Measurements from ENCODE around the gene TH.

The TH gene

DNA sequence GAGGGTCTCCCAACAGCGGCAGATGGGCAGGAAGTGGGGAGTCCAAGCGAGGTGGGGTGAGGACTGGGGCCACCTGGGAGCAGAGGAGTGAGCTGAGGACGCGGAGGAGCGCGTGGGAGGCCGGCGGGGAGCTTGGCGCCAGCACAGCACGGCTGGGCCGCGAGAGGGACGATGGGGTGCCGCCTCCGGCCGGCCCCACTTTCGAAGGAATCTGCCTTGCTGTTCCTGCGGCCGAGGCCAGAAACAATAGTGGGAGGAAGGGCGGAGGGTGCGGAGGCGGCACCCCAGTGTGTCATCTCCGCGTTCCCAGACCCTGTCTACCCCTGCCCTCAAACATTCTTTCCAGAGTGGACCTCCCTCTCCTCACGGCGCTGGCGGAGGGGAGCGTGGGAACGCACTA lies 16.1 kb downstream of the TH start:
- no peak overlapping the region for H3K4me3 ChIP-seq (ENCODE audit: low read depth, low read length)
- in situ Hi-C loops (cut with HindIII; ENCODE audit: low sequenced_read_pairs) = no loop called here
- DNase-seq (ENCODE audit: low read depth) = no peak
- TF ChIP-seq, protein P1, sequence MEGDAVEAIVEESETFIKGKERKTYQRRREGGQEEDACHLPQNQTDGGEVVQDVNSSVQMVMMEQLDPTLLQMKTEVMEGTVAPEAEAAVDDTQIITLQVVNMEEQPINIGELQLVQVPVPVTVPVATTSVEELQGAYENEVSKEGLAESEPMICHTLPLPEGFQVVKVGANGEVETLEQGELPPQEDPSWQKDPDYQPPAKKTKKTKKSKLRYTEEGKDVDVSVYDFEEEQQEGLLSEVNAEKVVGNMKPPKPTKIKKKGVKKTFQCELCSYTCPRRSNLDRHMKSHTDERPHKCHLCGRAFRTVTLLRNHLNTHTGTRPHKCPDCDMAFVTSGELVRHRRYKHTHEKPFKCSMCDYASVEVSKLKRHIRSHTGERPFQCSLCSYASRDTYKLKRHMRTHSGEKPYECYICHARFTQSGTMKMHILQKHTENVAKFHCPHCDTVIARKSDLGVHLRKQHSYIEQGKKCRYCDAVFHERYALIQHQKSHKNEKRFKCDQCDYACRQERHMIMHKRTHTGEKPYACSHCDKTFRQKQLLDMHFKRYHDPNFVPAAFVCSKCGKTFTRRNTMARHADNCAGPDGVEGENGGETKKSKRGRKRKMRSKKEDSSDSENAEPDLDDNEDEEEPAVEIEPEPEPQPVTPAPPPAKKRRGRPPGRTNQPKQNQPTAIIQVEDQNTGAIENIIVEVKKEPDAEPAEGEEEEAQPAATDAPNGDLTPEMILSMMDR (IDR thresholded peaks at IDR 0.05; ENCODE audit: low read depth, low read length, missing control alignments) = no peak

DNA sequence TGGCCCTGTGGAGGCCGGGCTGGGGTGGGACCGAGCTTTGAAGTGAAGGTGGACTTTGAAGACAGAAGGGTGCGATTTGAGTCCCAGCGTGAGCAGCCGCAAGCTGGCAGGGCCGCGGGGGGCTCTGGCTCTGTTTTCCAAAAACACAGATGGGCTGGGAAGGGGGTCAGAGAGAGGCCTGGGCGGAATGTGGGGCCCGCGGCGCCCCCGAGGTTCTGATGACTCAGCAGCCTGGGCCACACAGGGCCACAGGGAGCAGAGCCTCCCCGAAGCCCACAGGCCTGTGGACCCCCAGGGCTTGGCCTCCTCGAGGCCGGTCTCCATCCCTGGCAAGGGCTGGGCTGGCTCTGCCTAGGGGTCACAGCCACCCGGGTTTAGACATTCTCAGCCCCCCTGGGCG lies 16.7 kb downstream of the TH start:
- TF ChIP-seq, protein P1 (IDR thresholded peaks at IDR 0.05; ENCODE audit: low read depth, low read length, missing control alignments) = no peak
- no peak overlapping the region for H3K4me3 ChIP-seq (ENCODE audit: low read depth, low read length)
- in situ Hi-C loops (cut with HindIII; ENCODE audit: low sequenced_read_pairs) = loop anchor here (5.0 kb wide), 1 partner anchor 78 kb away; no protein-coding TSS in a partner anchor
- DNase-seq (ENCODE audit: low read depth) = no peak

DNA sequence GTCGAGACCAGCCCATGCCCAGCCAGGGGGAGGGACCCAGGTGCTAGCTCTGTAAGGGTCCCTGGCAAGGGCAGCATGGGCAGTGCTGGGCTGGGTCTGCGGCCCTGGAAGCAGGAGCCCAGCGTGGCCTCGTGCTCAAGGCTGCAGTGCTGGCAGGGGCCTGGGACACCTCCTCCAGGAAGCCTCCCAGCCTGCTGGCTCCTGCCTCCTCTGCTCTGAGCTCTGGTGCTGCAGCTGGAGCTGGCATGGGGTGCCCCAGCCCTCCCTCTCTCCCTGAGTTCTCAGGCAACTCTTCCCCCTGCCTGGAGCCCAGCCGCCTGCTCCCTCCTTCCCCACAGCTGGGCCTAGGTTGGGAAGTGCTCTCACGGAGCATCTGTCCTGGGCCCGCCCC lies 17.4 kb downstream of the TH start:
- no peak overlapping the region for H3K4me3 ChIP-seq (ENCODE audit: low read depth, low read length)
- in situ Hi-C loops (cut with HindIII; ENCODE audit: low sequenced_read_pairs) = loop anchor here (5.0 kb wide), 1 partner anchor 77 kb away; no protein-coding TSS in a partner anchor
- DNase-seq (ENCODE audit: low read depth) = no peak
- TF ChIP-seq, protein P1 (IDR thresholded peaks at IDR 0.05; ENCODE audit: low read depth, low read length, missing control alignments) = no peak

DNA sequence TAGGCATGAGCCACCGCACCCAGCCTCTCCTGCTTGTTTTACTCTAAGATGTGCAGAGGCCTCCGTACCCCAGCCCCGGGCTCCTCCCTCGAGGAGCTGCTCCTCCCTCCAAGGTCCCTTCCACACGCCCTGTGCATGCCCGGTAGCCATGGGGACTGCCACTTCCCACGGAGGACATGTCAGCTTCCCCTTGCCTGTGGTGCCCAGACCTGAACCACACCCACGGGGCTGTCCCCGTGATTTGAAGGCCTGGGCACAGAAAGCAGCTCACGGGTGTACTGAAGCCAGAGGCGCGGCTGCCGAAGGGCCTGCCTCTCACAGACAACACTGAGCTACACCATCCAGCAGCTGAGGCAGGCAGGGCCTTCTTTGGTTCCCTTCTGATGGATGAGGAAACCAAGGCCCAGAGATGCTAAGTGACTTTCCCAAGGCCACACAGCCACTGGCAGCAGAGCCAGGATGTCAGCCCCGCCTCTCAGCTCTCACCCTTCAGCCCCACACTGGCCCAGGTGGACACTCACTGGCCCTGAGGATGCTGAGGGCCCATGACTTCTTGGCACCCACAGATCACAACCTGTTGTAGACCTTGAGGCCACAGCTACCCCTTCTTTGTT lies 17.9 kb downstream of the TH start:
- in situ Hi-C loops (cut with HindIII; ENCODE audit: low sequenced_read_pairs) = loop anchor here (5.0 kb wide), 1 partner anchor 76 kb away; no protein-coding TSS in a partner anchor
- TF ChIP-seq, protein P1 (IDR thresholded peaks at IDR 0.05; ENCODE audit: low read depth, low read length, missing control alignments) = no peak
- no peak overlapping the region for H3K4me3 ChIP-seq (ENCODE audit: low read depth, low read length)
- DNase-seq (ENCODE audit: low read depth) = no peak

DNA sequence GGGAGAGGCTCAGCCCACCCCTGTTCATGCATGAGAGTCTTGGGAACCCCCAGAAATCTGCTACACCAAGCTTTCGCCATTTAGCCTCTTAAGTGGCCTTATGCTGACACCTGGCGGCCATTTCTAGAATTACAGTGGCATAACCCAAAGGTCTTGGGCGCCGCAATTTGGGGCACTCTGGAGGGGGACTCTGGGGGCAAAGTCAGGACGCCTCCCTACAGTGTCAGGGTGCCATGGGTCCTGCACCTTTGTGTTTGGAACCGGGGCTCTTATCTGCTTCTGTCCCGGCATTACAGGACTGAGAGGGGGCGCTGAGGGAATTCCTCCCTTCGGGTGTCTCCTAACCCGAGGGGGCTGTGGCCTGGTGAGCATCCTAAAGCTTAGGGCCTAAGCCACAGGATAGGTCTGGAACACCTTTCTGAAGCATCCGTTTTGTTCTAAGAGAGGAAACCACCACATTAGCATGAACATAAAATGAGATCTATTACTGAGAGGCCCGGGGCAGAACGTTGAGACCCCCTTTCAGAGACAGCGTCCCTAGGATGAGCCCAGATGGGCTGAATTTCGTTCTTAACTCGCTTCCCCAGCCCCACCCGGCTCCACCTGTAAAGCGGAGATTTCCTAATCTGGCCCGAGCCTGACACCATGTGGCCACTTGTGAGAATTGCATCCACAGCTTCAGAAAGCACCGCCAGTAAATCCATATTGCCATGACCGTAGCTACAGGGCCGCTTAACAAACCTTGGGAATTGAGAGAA lies 19.9 kb downstream of the TH start:
- H3K4me3 ChIP-seq (ENCODE audit: low read depth, low read length) = no peak overlapping the region
- peak; percentile 53 for DNase-seq (ENCODE audit: low read depth)
- TF ChIP-seq, protein P1 (IDR thresholded peaks at IDR 0.05; ENCODE audit: low read depth, low read length, missing control alignments) = peak; percentile 77
- in situ Hi-C loops (cut with HindIII; ENCODE audit: low sequenced_read_pairs) = loop anchor here (5.0 kb wide), 1 partner anchor 74 kb away; no protein-coding TSS in a partner anchor

DNA sequence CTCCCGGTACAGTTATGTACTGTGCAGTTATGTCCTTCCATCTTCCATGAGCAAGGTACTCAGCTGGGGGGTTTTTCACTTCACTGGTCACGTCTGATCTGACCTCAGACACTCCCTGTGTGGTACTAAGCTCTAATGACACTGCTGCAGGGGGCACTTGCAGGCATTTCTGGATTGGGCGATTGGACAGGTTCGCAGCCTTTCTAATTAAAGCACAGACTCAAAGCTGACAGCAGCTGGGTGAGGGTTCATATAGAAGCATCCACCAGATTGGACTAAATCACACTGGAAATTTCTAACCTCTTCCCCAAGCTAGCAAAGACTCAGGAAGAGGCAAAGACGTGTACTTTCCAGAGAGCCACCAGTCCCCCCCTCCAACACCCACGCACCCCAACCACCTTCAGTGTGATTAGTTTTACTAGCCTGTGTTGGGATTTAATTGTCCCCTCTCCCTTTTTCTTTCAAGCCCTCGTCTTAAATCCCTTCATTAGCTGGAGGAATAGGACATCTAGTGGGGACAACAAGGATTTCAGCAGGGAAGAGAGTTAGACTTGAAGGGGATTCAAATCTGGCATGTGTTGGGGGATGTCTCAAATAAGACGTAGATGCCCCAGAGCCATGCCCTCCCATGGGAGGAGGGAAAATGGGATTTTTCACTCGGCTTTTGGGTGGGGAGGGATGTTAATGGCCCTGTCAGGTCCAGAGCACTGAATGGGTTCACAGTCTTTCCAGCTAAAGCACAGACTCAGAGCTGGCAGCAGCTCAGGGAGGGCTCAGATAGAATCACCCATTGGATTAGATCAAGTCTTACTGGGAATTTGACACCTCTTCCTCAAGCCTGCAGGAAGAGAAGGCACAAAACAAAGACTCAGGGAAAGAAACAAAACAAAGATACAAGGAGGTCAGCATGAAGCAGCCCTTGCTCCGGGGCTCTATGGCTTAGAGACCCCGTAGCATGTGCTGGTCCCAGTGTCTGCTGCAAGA lies 21.5 kb downstream of the TH start:
- in situ Hi-C loops (cut with HindIII; ENCODE audit: low sequenced_read_pairs) = loop anchor here (5.0 kb wide), 1 partner anchor 73 kb away; no protein-coding TSS in a partner anchor
- peak; percentile 72 for DNase-seq (ENCODE audit: low read depth)
- TF ChIP-seq, protein P1 (IDR thresholded peaks at IDR 0.05; ENCODE audit: low read depth, low read length, missing control alignments) = peak; percentile 81
- no peak overlapping the region for H3K4me3 ChIP-seq (ENCODE audit: low read depth, low read length)

Measured in astrocyte of the cerebellum (primary cell).